Memory B cell (primary cell): ENCODE data around the gene CFAP251.
"Not testable (repeated sequence)": the region's sequence is repeated elsewhere in the genome, so short reads cannot be mapped to it uniquely, and the experiment has no call there.

Source experiments
- ATAC-seq: fragments of 150-1000 bp; cut with Tn5 transposase; 2 replicates; pipeline ENCODE4 v1.10.0; 2021; ENCODE audit warnings: low read depth, mild to moderate bottlenecking, moderate library complexity
- DNase-seq, 2 donors: peaks; one replicate each; pipeline ENCODE4 v3.0.0; 2022; ENCODE audit warnings: low spot score in 2 of 2
- H3K27ac Mint-ChIP-seq: one replicate; pipeline ENCODE4 v1.8.0; 2022; ENCODE audit warnings: mild to moderate bottlenecking, moderate library complexity, mixed read lengths
- H3K27me3 Mint-ChIP-seq: one replicate; pipeline ENCODE4 v1.8.0; 2022; ENCODE audit warnings: mixed read lengths
- H3K36me3 Mint-ChIP-seq: one replicate; pipeline ENCODE4 v1.8.0; 2022; ENCODE audit warnings: mild to moderate bottlenecking, mixed read lengths
- H3K4me1 Mint-ChIP-seq: one replicate; pipeline ENCODE4 v1.8.0; 2022; ENCODE audit warnings: mixed read lengths
- H3K4me3 Mint-ChIP-seq: one replicate; pipeline ENCODE4 v1.8.0; 2022; ENCODE audit warnings: mild to moderate bottlenecking, moderate library complexity, mixed read lengths
- H3K9me3 Mint-ChIP-seq: one replicate; pipeline ENCODE4 v1.8.0; 2022; ENCODE audit warnings: mixed read lengths

CFAP251 gene

DNA sequence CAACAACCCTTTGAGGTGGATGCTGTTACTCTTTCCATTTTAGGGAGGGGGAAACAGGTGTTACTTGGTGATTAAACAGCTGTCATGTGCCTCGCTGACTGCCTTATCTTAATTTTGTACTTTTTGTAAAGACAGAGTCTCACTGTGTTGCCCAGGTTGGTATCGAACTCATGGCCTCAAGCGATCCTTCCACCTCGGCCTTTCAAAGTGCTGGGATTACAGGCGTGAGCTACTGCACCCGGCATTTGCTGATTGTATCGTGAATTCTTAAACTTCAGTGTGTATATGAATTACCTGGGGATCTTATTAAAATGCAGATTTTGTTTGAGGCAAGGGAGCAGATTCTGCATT is 29.1 kb upstream of the CFAP251 start:
- no peaks in the 10 kb centered on the region for H3K27me3 Mint-ChIP-seq
- peaks cover 2% of the 10 kb centered on the region for H3K36me3 Mint-ChIP-seq
- no peak for DNase-seq

DNA sequence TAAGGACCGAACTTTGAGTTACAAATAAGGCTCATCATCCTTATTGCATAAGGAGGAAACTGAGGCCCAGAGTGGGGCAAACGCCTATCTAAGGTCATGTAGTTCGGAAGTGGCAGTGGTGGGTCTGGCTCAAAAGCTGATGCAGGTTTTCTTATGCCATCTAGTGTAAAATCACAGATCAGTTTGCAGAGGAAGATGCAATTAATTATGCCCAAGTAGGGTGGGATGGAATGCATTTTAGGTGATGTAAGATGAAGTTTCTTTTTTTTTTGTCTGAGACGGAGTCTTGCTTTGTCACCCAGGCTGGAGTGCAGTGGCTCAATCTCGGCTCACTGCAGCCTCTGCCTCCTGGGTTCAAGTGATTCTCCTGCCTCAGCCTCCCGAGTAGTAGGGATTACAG is 28.7 kb upstream of the CFAP251 start:
- H3K4me1 Mint-ChIP-seq = peaks cover 14% of the 10 kb centered on the region
- not testable (repeated sequence) for ATAC-seq, H3K27me3 Mint-ChIP-seq, H3K36me3 Mint-ChIP-seq, DNase-seq, H3K9me3 Mint-ChIP-seq
- H3K27ac Mint-ChIP-seq = peak overlapping the region; percentile 91
- peak overlapping the region; percentile 97 for H3K4me3 Mint-ChIP-seq

More for the DNA sequence above, 29.1 kb upstream of the CFAP251 start:
- H3K9me3 Mint-ChIP-seq = no peaks in the 10 kb centered on the region
- H3K4me1 Mint-ChIP-seq = peaks cover 13% of the 10 kb centered on the region
- peak overlapping the region; percentile 91 for H3K27ac Mint-ChIP-seq
- no peak for ATAC-seq
- peak overlapping the region; percentile 97 for H3K4me3 Mint-ChIP-seq

DNA sequence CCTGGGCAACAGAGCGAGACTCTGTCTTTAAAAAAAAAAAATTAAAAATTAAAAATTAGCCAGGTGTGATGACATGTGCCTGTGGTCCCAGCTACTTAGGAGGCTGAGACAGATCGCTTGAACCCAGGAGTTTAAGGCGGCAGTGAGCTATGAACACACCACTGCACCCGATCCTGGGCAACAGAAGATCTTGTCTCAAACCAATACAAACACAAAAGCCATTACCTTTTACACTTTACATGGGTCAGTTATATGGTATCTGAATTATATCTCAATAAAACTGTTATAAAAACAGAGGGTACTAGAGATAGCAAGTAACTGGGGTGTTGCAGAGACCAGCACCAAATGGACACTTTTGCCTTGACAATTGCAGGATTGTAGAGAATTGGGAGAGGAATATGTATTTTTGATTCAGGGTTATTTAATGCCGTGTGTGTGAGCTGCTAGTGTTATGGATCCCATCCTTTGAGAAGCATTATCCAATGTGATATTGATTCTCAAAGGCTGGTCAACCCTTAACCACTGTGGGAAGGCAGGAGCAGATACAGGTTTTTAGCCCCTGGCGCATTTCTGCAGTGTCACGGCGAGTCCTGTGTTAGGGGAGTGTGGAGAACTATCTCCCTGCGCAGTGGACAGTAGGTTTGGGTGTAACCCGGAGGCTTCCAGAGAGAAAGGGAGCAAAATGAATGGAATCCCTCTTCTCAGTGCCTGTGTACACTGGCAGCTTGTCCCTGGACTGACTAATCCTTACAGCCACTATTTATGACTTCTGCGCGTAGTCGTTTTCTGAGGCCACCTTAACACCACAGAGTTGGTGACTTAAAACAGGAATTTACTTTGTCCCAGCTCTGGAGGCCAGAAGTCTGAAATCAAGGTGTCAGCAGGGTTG is 25.5 kb upstream of the CFAP251 start:
- DNase-seq (no peak), ATAC-seq (no peak)
- H3K9me3 Mint-ChIP-seq = no peaks in the 10 kb centered on the region
- H3K36me3 Mint-ChIP-seq = peaks cover 10% of the 10 kb centered on the region
- no peak overlapping the region for H3K27ac Mint-ChIP-seq
- peaks cover 17% of the 10 kb centered on the region for H3K4me1 Mint-ChIP-seq
- no peaks in the 10 kb centered on the region for H3K27me3 Mint-ChIP-seq
- no peak overlapping the region for H3K4me3 Mint-ChIP-seq

DNA sequence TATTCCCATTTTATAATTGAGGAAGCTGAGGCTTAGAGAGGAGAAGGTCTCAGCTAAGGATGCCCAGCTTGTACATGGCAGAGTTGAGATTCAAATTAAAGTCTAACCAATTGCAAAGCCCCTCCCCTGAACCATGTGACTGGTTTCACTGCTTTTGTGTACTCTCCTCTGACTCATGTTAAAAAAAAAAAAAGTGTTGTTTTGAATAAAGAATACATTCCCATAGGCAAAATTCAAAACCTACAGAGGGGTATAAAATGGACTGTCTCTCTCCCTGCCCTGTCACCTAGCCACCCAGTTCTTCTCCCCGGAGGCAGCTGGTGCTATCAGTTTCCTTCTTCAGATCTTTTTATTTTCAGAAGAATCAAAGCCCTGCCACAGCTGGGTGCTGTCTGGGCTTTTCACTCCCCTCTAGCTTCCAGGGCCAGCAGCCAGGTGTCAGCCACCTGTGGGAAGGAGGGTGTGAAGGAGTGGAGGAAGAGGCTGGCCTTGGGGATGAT is 24.4 kb upstream of the CFAP251 start:
- ATAC-seq (no peak), DNase-seq (no peak)
- Mint-ChIP-seq H3K4me1 (peaks cover 15% of the 10 kb centered on the region), H3K36me3 (peaks cover 10% of the 10 kb centered on the region), H3K27ac (peak overlapping the region; percentile 63), H3K4me3 (no peak overlapping the region), H3K9me3 (no peaks in the 10 kb centered on the region), H3K27me3 (no peaks in the 10 kb centered on the region)

DNA sequence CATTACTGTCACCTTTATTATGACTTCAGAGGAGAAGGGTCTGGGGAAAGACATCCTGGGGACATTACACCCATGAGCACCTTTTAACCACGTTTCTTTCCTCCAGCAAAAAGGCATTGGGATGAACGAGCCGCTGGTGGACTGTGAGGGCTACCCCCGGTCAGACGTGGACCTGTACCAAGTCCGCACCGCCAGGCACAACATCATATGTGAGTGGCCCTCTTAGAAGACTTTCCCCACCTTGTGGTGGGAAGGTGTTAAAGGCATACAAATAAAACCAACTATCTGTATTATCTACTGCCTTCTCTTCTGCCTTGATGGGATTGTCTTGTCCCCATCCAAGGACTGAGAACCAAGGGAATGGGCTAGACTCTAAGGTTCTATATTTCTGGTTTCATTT is 23.8 kb upstream of the CFAP251 start:
- Mint-ChIP-seq H3K4me3 (no peak overlapping the region), H3K27ac (no peak overlapping the region), H3K27me3 (no peaks in the 10 kb centered on the region), H3K36me3 (peaks cover 10% of the 10 kb centered on the region), H3K9me3 (no peaks in the 10 kb centered on the region), H3K4me1 (peaks cover 11% of the 10 kb centered on the region)
- no peak for DNase-seq
- no peak for ATAC-seq

DNA sequence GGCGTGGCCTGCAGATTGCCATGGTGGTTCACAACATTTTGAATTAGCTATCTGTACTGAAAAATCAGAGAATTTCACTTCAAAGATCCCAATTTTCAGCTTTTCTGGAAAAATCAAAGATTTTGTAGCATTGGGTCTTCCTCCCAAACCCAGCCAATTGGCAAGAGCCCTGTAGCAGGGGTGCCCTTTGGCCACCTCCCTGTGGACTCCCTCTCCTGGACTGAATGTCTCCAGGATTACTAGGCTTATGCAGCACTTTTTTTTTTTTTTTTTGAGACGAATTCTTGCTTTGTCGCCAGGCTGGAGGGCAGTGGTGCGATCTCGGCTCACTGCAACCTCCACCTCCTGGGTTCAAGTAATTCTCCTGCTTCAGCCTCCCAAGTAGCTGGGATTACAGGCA is 20.1 kb upstream of the CFAP251 start:
- Mint-ChIP-seq H3K27ac (no peak overlapping the region), H3K36me3 (peaks cover 23% of the 10 kb centered on the region), H3K4me3 (no peak overlapping the region), H3K27me3 (no peaks in the 10 kb centered on the region), H3K4me1 (peaks cover 9% of the 10 kb centered on the region), H3K9me3 (no peaks in the 10 kb centered on the region)
- no peak for DNase-seq
- no peak for ATAC-seq

DNA sequence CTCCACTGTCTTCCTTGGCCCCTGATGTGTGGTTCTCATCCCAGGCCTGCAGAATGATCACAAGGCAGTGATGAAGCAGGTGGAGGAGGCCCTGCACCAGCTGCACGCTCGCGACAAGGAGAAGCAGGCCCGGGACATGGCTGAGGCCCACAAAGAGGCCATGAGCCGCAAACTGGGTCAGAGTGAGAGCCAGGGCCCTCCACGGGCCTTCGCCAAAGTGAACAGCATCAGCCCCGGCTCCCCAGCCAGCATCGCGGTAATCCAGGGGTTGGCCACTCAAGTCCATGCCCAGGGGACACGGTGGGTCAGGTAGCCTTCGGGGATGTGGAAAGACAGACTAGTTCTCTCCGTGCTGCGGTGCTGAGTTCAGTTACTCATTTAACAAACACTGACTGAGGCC is 18.8 kb upstream of the CFAP251 start:
- Mint-ChIP-seq H3K9me3 (no peaks in the 10 kb centered on the region), H3K36me3 (peaks cover 23% of the 10 kb centered on the region), H3K27ac (no peak overlapping the region), H3K4me1 (peaks cover 2% of the 10 kb centered on the region), H3K27me3 (no peaks in the 10 kb centered on the region), H3K4me3 (no peak overlapping the region)
- no peak for ATAC-seq
- DNase-seq = no peak

DNA sequence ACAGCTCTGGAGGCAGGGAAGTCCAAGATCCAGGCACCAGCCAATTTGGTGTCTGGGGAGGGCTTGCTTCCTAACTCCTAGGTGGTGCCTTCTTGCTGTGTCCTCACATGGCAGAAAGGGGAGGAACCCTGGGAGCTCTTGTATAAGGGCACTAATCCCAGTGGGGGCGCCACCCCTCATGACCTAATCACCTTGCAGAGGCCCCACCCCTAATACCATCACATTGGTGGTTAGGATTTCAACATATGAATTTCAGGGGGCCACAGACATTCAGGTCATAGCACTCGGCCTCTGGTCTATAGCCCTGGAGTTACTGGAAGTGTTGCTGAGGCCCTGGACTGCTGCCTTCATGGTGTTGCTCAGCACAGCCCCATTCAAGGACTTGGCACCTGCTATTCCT is 15.2 kb upstream of the CFAP251 start:
- peaks cover 26% of the 10 kb centered on the region for H3K36me3 Mint-ChIP-seq
- DNase-seq (no peak), ATAC-seq (no peak)
- no peak overlapping the region for H3K4me3 Mint-ChIP-seq
- H3K27ac Mint-ChIP-seq = no peak overlapping the region
- H3K4me1 Mint-ChIP-seq = no peaks in the 10 kb centered on the region
- no peaks in the 10 kb centered on the region for H3K9me3 Mint-ChIP-seq
- H3K27me3 Mint-ChIP-seq = no peaks in the 10 kb centered on the region

DNA sequence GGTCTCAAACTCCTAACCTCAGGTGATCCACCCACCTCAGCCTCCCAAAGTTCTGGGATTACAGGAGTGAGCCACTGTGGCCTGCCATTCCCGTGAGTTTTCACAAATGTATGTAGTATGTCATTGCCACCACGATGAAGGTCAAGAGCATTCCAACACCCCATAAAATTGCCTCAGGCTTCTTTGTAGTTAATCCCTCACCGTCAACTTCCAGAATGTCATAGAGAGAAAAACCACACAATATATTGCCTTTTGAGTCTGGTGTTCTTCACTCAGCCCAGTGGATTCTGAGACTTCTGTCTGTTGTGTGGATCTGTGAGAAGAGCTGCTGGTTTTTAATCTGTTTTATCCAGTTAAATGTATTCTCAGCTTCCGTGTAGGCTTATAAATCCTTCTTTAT is 12.6 kb upstream of the CFAP251 start:
- Mint-ChIP-seq H3K4me3 (no peak overlapping the region), H3K36me3 (peaks cover 40% of the 10 kb centered on the region), H3K27ac (no peak overlapping the region), H3K27me3 (no peaks in the 10 kb centered on the region), H3K4me1 (no peaks in the 10 kb centered on the region), H3K9me3 (no peaks in the 10 kb centered on the region)
- DNase-seq = no peak
- no peak for ATAC-seq

DNA sequence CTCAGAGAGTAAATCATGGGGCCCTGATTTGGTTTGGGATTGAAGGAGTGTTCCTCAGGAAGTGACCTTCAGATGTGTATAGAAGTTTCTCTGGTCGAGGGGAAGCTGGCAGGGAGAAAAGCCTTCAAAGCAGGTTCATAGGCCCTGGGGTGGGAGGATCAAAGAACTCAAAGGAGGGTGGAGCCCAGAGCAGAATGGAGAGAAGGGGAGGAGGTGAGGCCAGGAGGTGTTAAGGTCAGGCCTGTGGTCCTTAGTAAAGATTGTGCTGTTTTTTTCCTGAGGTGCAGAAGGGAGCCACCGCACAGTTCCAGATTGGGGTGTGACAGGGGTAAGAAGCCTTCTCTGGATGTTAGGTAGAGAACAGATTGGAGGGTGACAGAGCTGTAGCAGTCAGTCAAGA is 9.7 kb upstream of the CFAP251 start:
- Mint-ChIP-seq H3K36me3 (peaks cover 28% of the 10 kb centered on the region), H3K27ac (peak overlapping the region; percentile 12), H3K4me1 (no peaks in the 10 kb centered on the region), H3K4me3 (no peak overlapping the region), H3K27me3 (no peaks in the 10 kb centered on the region), H3K9me3 (no peaks in the 10 kb centered on the region)
- ATAC-seq = no peak
- no peak for DNase-seq

DNA sequence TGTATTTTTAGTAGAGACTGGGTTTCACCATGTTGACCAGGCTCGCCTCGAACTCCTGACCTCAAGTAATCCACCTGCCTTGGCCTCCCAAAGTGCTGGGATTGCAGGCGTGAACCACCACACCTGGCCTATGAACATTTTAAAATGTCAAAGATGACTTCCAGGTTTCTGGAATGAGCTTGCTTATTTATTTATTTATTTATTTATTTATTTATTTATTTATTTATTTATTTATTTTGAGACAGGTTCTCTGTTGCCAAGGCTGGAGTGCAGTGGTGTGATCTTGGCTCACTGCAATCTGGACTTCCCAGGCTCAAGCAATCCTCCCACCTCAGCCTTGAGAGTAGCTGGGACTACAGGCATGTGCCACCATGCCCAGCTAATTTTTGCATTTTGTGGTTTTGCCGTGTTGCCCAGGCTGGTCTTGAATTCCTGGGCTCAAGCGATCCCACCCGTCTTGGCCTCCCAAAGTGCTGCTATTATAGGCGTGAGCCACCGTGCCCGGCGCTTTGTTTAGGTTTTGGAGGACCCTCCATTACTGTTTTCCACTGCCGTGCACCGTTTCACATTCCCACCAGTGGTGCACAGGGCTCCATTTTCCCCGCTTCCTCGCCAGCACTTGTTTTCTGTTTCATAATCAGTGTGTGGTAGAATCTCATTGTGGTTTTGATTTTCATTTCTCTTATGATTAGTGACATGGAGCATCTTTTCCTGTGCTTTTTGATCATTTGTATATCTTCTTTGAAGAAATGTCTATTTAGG is 6.4 kb upstream of the CFAP251 start:
- Mint-ChIP-seq H3K36me3 (peaks cover 21% of the 10 kb centered on the region), H3K27me3 (no peaks in the 10 kb centered on the region), H3K4me3 (no peak overlapping the region), H3K9me3 (no peaks in the 10 kb centered on the region), H3K27ac (no peak overlapping the region), H3K4me1 (no peaks in the 10 kb centered on the region)
- ATAC-seq = no peak
- no peak for DNase-seq

DNA sequence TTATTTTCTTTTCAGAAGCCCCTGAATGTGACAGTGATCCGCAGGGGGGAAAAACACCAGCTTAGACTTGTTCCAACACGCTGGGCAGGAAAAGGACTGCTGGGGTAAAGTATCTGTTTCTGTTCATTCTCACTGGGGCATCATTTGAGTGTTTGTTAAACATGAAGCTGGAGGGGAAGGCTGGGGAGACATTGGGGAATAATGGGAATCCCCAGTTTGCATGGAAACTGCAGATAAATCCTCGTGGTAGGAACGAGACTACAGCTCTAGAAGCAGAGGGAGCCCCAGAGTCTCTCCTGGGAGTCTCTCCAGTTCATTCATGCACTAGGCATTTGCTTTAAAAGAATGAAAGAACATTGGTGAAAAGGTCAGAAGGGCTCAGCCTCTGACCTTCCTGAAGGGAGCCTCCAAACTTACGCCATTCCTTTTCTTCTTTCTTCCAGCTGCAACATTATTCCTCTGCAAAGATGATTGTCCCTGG is 2.5 kb upstream of the CFAP251 start:
- Mint-ChIP-seq H3K27ac (no peak overlapping the region), H3K27me3 (no peaks in the 10 kb centered on the region)

DNA sequence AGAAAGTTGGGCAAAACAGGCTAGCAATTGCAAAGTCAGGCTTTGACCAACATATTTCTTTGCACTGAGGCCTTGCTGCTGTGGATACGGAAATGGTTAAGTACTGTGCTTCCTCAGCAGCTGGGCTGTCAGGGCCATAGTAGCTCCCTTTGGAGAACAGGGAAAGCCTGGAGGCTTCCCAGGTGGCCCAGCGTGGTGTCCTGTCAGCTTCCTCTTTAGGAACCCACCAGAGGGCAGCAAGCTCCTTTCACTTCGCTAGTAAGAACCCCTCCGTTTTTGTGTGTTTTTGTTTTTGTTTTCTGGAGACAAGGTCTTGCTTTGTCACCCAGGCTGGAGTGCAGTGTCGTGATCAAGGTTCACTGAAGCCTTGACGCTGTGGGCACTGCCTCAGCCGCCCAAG is 1.7 kb upstream of the CFAP251 start:
- Mint-ChIP-seq H3K4me1 (peaks cover 5% of the 10 kb centered on the region), H3K27ac (peak overlapping the region; percentile 95), H3K36me3 (peaks cover 3% of the 10 kb centered on the region), H3K27me3 (no peaks in the 10 kb centered on the region), H3K4me3 (no peak overlapping the region), H3K9me3 (no peaks in the 10 kb centered on the region)
- ATAC-seq (no peak), DNase-seq (no peak)

More for the DNA sequence above, 2.5 kb upstream of the CFAP251 start:
- no peak for ATAC-seq
- no peak overlapping the region for H3K4me3 Mint-ChIP-seq
- no peak for DNase-seq
- peaks cover 3% of the 10 kb centered on the region for H3K36me3 Mint-ChIP-seq
- H3K4me1 Mint-ChIP-seq = peaks cover 5% of the 10 kb centered on the region
- no peaks in the 10 kb centered on the region for H3K9me3 Mint-ChIP-seq

DNA sequence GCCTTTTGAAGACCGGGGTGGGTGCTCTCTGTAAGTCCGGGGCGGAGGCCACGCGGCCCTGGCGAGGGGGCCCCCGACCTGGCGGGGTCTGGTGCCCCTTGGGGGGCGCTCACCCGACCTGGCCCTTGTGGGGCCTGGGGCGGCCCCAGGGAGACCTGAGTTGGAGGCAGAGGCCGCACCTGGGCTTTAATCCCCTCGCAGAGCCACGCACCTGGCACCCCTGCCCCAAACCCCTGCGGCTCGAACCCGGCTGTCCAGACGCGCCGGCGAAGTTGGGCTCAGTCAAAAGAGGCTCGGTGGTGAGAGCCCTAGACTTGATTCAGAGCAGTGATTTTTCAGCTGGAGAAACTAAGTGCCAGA is 267 bp downstream of the CFAP251 start:
- peak; percentile 28 for ATAC-seq

More for the DNA sequence above, 267 bp downstream of the CFAP251 start:
- Mint-ChIP-seq H3K9me3 (no peaks in the 10 kb centered on the region), H3K4me3 (peak overlapping the region; percentile 87), H3K27me3 (no peaks in the 10 kb centered on the region), H3K36me3 (no peaks in the 10 kb centered on the region), H3K4me1 (peaks cover 5% of the 10 kb centered on the region), H3K27ac (peak overlapping the region; percentile 95)
- DNase-seq = no peak
